Esophagus muscularis mucosa (tissue), 4 donors: ENCODE data around the gene DGKB. TPM values are rescaled to one million over a fixed set of nuclear protein-coding genes. Genes with fewer than 3 reads are reported as not detected.

Experiments
- DNase-seq: peaks from one replicate; pipeline ENCODE4 v3.0.0-alpha.2; 2017; ENCODE audit errors: extremely low spot score
- H3K27ac ChIP-seq, 4 donors: fragments of 200-600 bp; sonication (generic); replicated peaks in 1 of 4; 1 replicate in 3 of 4; 2 replicates in 1 of 4; pipeline ENCODE4 v1.5.1; 2016 to 2019; ENCODE audit warnings: mild to moderate bottlenecking in 1 of 4
- H3K27me3 ChIP-seq, 4 donors: fragments of 200-600 bp; sonication (generic); one replicate each; pipeline versions ENCODE4 v1.5.1 to v1.6.0; 2016 to 2019
- H3K36me3 ChIP-seq, 4 donors: fragments of 200-600 bp; sonication (generic); one replicate each; pipeline ENCODE4 v1.5.1; 2016 to 2019
- H3K4me1 ChIP-seq, 4 donors: fragments of 200-600 bp; sonication (generic); one replicate each; pipeline ENCODE4 v1.5.1; 2016 to 2019
- H3K4me3 ChIP-seq, 4 donors: fragments of 200-600 bp; sonication (generic); 1 replicate in 2 of 4; 2 replicates in 2 of 4; pipeline ENCODE4 v1.5.1; 2016 to 2019; ENCODE audit warnings: mild to moderate bottlenecking in 4 of 4, moderate library complexity in 1 of 4
- H3K9me3 ChIP-seq, 4 donors: fragments of 200-600 bp; sonication (generic); 1 replicate in 3 of 4; 2 replicates in 1 of 4; pipeline ENCODE4 v1.5.1; 2016 to 2019
- CTCF ChIP-seq, 3 experiments: fragments of 200-600 bp in 2 of 3; fragments of 450-650 bp in 1 of 3; sonication (generic) in 2 of 3; IDR thresholded peaks; one replicate each; pipeline ENCODE4 v1.5.1; 2017 to 2019; ENCODE audit warnings: antibody characterized with exemption in 3 of 3, mild to moderate bottlenecking in 2 of 3, moderate library complexity in 1 of 3
- EP300 ChIP-seq: sonication (generic); formaldehyde crosslinking; IDR thresholded peaks from one replicate; pipeline ENCODE4 v1.6.1; 2017; ENCODE audit warnings: antibody characterized with exemption
- POLR2A ChIP-seq: fragments of 450-650 bp; IDR thresholded peaks from one replicate; pipeline ENCODE4 v1.6.1; 2017; ENCODE audit warnings: antibody characterized with exemption, moderate library complexity, mild to moderate bottlenecking, low read depth
- POLR2AphosphoS5 ChIP-seq, 2 donors: sonication (generic); formaldehyde crosslinking; IDR thresholded peaks; one replicate each; pipeline ENCODE4 v1.6.1; 2017; ENCODE audit warnings: antibody characterized with exemption in 2 of 2
- WGBS: methylation state at CpG from one replicate; pipeline ENCODE4 v1.1.5; 2018; 5-methylcytosine and 5-hydroxymethylcytosine counted together
- intact Hi-C: fragments of 100-400 bp; cut with DNase I; formaldehyde crosslinking; loops from one replicate; pipeline ENCODE4 v1.15.1; 2023
- total RNA-seq, 4 donors: library from RNA; depleted of rRNA; stranded (reverse); fragments of >200 nt; gene quantifications; one replicate each; pipeline versions ENCODE4 v1.1.0 to v1.2.1, GENCODE V29; 2016

Gene DGKB
- total RNA-seq, 4 donors from 2014 or later = 10.4 to 18.5 (median 16.0) TPM

DNA sequence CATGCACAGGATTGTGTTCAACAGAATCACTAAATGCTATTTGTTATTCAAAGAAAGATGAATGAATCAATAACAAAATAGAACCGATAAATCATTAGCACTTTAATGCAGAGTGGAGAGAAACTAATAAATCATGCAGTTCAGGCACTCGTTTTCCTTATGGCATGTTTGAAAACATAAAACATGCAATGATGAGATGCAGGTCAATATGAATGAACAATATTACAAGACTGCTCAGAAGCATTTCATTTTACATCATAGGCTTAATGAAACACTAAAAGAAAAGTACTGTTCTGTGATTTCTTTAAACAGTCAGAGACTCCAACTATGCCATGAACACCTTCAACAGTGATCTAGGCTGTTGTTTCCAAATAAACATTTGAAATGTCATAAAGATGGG is 755.0 kb downstream of the DGKB start:
- TF ChIP-seq EP300 = no peak
- TF ChIP-seq POLR2AphosphoS5 (IDR thresholded peaks at IDR 0.05) = no peak
- TF ChIP-seq POLR2A = no peak
- TF ChIP-seq CTCF (IDR thresholded peaks at IDR 0.05) = no peak
- no peak overlapping the region for H3K4me3 ChIP-seq
- intact Hi-C loops = no loop called here
- H3K9me3 ChIP-seq = no peaks in the 10 kb centered on the region
- no peaks in the 10 kb centered on the region for H3K36me3 ChIP-seq
- no peaks in the 10 kb centered on the region for H3K27me3 ChIP-seq
- no peak overlapping the region for H3K27ac ChIP-seq
- DNase-seq = no peak
- no peaks in the 10 kb centered on the region for H3K4me1 ChIP-seq
- WGBS = 63% methylated on average over 2 of the region's 2 CpGs

DNA sequence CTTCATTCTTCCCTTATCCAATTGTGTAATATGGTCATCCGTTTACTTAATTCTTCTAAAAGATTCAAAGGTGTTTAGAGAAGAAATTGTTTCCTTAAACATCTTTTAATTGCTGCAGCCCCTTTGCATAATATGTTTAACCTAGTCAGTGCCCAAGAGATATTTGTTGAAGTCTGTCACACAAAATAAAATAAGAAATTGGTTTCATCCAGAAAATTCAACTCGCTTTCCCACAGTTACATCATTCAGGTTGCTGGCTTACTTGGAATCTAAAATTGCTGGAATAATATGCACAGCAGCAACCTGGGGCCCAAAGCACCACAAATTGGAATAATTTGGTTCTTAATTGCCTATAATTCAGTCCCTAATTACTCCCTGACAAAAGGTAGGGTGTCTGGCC is 758.0 kb downstream of the DGKB start:
- Histone ChIP-seq H3K27me3 (no peaks in the 10 kb centered on the region), H3K4me3 (no peak overlapping the region), H3K4me1 (no peaks in the 10 kb centered on the region), H3K36me3 (no peaks in the 10 kb centered on the region), H3K27ac (no peak overlapping the region), H3K9me3 (no peaks in the 10 kb centered on the region)
- intact Hi-C loops = no loop called here
- TF ChIP-seq POLR2A = no peak
- no peak for TF ChIP-seq EP300
- no peak for TF ChIP-seq CTCF (IDR thresholded peaks at IDR 0.05)
- no peak for TF ChIP-seq POLR2AphosphoS5 (IDR thresholded peaks at IDR 0.05)
- WGBS = 96% methylated on average over 2 of the region's 2 CpGs
- no peak for DNase-seq

DNA sequence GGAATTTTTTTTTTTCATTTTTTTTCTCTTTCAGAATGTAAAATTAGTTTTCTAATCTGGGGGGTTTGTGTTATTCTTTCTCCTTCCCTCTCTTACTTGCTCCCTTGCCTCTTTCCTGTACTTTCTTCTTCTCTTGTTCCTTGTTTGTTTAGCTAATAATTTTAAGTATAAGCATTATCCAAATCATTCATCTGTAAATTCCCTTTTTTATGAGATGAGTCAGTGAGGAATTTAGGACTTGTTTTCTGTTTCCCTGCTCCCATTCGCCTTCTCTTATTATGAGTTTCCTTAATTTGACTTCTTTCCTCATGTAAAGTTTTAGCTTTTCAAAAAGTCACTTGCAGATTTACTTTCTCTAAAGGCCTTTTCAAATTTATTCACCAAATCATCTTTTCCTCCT is 758.4 kb downstream of the DGKB start:
- Histone ChIP-seq H3K4me3 (no peak overlapping the region), H3K4me1 (no peaks in the 10 kb centered on the region), H3K27ac (no peak overlapping the region), H3K36me3 (no peaks in the 10 kb centered on the region), H3K27me3 (no peaks in the 10 kb centered on the region), H3K9me3 (no peaks in the 10 kb centered on the region)
- no peak for DNase-seq
- intact Hi-C loops = no loop called here
- 79% methylated on average over 1 of the region's 1 CpG for WGBS
- no peak for TF ChIP-seq EP300
- TF ChIP-seq POLR2A = no peak
- TF ChIP-seq POLR2AphosphoS5 (IDR thresholded peaks at IDR 0.05) = no peak
- TF ChIP-seq CTCF (IDR thresholded peaks at IDR 0.05) = no peak

- Histone ChIP-seq H3K27ac (no peak overlapping the region), H3K4me3 (no peak overlapping the region), H3K36me3 (no peaks in the 10 kb centered on the region), H3K4me1 (no peaks in the 10 kb centered on the region), H3K9me3 (no peaks in the 10 kb centered on the region), H3K27me3 (no peaks in the 10 kb centered on the region)
- TF ChIP-seq POLR2AphosphoS5 (IDR thresholded peaks at IDR 0.05) = no peak
- intact Hi-C loops = no loop called here
- WGBS = 81% methylated on average over 2 of the region's 2 CpGs
- DNase-seq = no peak
Observed at GRCh38 chr7:14137676-14138075, 764.9 kb downstream of the DGKB start.

DNA sequence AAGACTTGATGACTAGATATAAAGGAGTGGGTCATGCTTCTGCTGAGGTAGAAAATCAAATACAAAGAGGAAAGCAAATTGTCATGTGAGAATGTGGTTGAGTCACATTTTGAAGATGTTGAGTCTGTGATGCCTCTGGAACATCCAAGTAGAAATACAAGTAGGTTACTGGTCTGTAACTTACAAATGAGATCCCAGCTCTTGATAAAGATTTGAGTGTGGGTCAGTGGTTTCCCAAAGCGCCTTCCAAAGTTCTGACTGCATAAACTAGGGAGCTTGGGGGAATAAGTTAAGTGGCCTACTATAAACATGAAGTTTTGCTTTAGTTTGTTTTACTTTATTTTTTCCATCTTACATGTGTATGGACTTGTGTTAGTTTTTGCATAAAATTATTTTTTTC is 768.8 kb downstream of the DGKB start:
- TF ChIP-seq POLR2A = no peak
- TF ChIP-seq CTCF (IDR thresholded peaks at IDR 0.05) = no peak
- TF ChIP-seq EP300 = no peak
- no peak for TF ChIP-seq POLR2AphosphoS5 (IDR thresholded peaks at IDR 0.05)
- Histone ChIP-seq H3K27ac (no peak overlapping the region), H3K9me3 (no peaks in the 10 kb centered on the region), H3K4me3 (no peak overlapping the region), H3K4me1 (no peaks in the 10 kb centered on the region), H3K27me3 (no peaks in the 10 kb centered on the region), H3K36me3 (no peaks in the 10 kb centered on the region)
- DNase-seq = no peak
- intact Hi-C loops = no loop called here
- WGBS = 82% methylated on average over 1 of the region's 1 CpG
